ENCODE data around the gene SIAH1. TPM values are rescaled to one million over a fixed set of nuclear protein-coding genes. Genes with fewer than 3 reads are reported as not detected.

The SIAH1 gene
- total and polyA plus RNA-seq, 10 of the 15 experiments (the other 5 are each of a cell fraction or from before 2014, with no cell fraction given) = 5.1 to 21.1 (median 13.9) TPM

DNA sequence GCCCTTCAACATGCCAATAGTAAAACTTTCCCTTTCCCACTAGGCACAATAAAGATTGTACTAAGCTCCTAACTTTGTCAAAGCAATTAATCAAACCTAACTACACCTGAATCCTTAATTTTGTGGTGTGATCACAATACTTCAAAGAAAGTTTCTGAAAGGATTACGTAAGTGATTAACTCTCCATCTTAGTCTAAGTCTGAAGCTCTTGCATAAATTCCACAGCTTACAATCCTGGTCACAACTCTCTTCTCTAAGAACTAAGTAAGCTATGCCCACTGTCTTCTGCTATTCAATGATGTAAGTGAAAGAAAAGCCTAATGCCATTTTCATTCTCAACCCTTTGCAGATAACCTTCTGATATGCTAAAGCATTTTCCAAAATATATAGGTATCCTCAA lies 15.4 kb downstream of the SIAH1 start:
- RAD21 ChIA-PET (ENCODE audit: unreplicated experiment) = interaction anchor here (1.0 to 1.7 kb wide), 7 partner anchors 10 to 260 kb away, joined by 3 to 9 read pairs (median 3); no protein-coding TSS in a partner anchor
- no peak overlapping the region for H3K4me3 ChIP-seq
- WGBS (ENCODE audit: insufficient coverage, insufficient replicate concordance, low lambda C conversion rate, missing lambda C conversion rate) = 100% methylated on average over 1 of the region's 1 CpG
- H3K27ac ChIP-seq (ENCODE audit: control insufficient read depth, insufficient read depth) = no peak overlapping the region
- intact Hi-C loops (cut with micrococcal nuclease; ENCODE audit: unreplicated experiment) = loop anchor here (5.0 kb wide), 2 partner anchors 88 to 168 kb away; no protein-coding TSS in a partner anchor
- in situ Hi-C loops (cut with MboI) = no loop called here
- no peak for ATAC-seq
- POLR2A ChIA-PET = interaction anchor here (0.8 to 1.8 kb wide), 2 partner anchors 11 to 14 kb away, joined by 3 to 8 read pairs; no protein-coding TSS in a partner anchor
- H3K27me3 ChIP-seq (replicated peaks in 1 of 2; ENCODE audit: control insufficient read depth in 2 of 2, insufficient read depth in 2 of 2, low read length in 1 of 2) = no peaks in the 10 kb centered on the region
- no peaks in the 10 kb centered on the region for H4K20me1 ChIP-seq (ENCODE audit: control insufficient read depth, insufficient read depth)
- H2AFZ ChIP-seq (ENCODE audit: control insufficient read depth, low read depth, low read length) = no peak overlapping the region
- peaks cover 84% of the 10 kb centered on the region for H3K79me2 ChIP-seq (ENCODE audit: control insufficient read depth, insufficient read depth, low read length)
- BruUV-seq (replicated peaks) = no TSS peak
- CTCF ChIA-PET = interaction anchor here (0.9 to 3.8 kb wide), 9 partner anchors 9 to 261 kb away, joined by 3 to 14 read pairs (median 4); no protein-coding TSS in a partner anchor
- H3K9me3 ChIP-seq (replicated peaks; ENCODE audit: control insufficient read depth, insufficient read depth, low read length) = no peaks in the 10 kb centered on the region
- TF ChIP-seq IKZF2 (IDR thresholded peaks at IDR 0.05) = no peak
- H3K4me1 ChIP-seq (ENCODE audit: control insufficient read depth, insufficient read depth, low read length) = peaks cover 12% of the 10 kb centered on the region
- H3K36me3 ChIP-seq (ENCODE audit: control insufficient read depth in 2 of 2, insufficient read depth in 2 of 2, low read length in 1 of 2) = no peaks in the 10 kb centered on the region
- no peak overlapping the region for H3K4me2 ChIP-seq (ENCODE audit: control insufficient read depth, insufficient read depth)
- FAIRE-seq = no peak
- SMC1A ChIA-PET (ENCODE audit: uncharacterized antibody, unreplicated experiment) = interaction anchor here (0.9 to 7.5 kb wide), 6 partner anchors 9 to 253 kb away, joined by 3 to 112 read pairs (median 4); partner anchors contain the start of gene SIAH1
- no peak overlapping the region for H3K9ac ChIP-seq (ENCODE audit: control insufficient read depth, insufficient read depth, low read length)
- DNase-seq (ENCODE audit: low read depth, low spot score) = no peak

DNA sequence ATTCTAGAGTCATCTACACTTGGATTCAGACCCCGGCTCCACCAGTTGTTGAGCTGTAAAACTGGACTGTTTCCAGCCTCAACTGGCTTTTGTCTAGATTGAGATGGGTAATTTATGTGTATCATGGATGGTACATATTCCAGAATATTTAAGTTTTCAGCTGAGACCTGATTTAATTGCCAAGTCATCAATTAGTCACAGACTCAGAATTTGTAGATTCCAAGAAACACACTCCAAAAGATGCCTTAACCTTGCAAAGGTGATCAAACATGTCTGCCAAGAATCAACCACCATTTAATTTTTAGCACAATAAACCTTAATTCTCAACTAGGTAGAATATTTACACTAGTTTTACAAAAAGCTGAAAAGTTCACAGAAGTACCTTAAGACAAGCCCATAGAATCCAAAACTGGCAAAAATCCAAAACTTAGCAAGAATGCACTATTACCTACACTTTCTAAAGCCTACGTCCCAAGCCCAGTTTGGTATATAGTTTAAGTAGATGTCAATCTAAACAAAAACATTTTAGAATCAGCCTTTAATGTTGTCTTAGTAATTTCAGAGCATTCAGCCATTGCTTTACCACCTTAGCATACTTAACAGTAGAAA lies 17.7 kb downstream of the SIAH1 start:
- POLR2A ChIA-PET = interaction anchor here (0.7 to 2.6 kb wide), 5 partner anchors 10 to 64 kb away, joined by 4 to 9 read pairs (median 6); partner anchors contain the start of gene SIAH1
- RAD21 ChIA-PET (ENCODE audit: unreplicated experiment) = interaction anchor here (0.9 to 4.5 kb wide), 4 partner anchors 12 to 90 kb away, joined by 4 to 30 read pairs (median 15); partner anchors contain the start of gene SIAH1
- DNase-seq (ENCODE audit: low read depth, low spot score) (no peak), FAIRE-seq (no peak), ATAC-seq (no peak)
- Histone ChIP-seq H3K9me3 (replicated peaks; ENCODE audit: control insufficient read depth, insufficient read depth, low read length) (no peaks in the 10 kb centered on the region), H3K79me2 (ENCODE audit: control insufficient read depth, insufficient read depth, low read length) (peaks cover 82% of the 10 kb centered on the region), H3K27ac (ENCODE audit: control insufficient read depth, insufficient read depth) (peak overlapping the region; percentile 90), H3K4me3 (no peak overlapping the region), H3K27me3 (replicated peaks in 1 of 2; ENCODE audit: control insufficient read depth in 2 of 2, insufficient read depth in 2 of 2, low read length in 1 of 2) (no peaks in the 10 kb centered on the region), H3K4me2 (ENCODE audit: control insufficient read depth, insufficient read depth) (peak overlapping the region; percentile 30; the same call in 1 of the 2 replicates), H4K20me1 (ENCODE audit: control insufficient read depth, insufficient read depth) (no peaks in the 10 kb centered on the region), H3K9ac (ENCODE audit: control insufficient read depth, insufficient read depth, low read length) (peak overlapping the region; percentile 69; the same call in 1 of the 2 replicates), H3K4me1 (ENCODE audit: control insufficient read depth, insufficient read depth, low read length) (peaks cover 12% of the 10 kb centered on the region), H3K36me3 (ENCODE audit: control insufficient read depth in 2 of 2, insufficient read depth in 2 of 2, low read length in 1 of 2) (no peaks in the 10 kb centered on the region), H2AFZ (ENCODE audit: control insufficient read depth, low read depth, low read length) (no peak overlapping the region)
- 87% methylated on average over 2 of the region's 2 CpGs for WGBS (ENCODE audit: insufficient coverage, insufficient replicate concordance, low lambda C conversion rate, missing lambda C conversion rate)
- BruUV-seq (replicated peaks) = no TSS peak
- CTCF ChIA-PET = interaction anchor here (0.9 to 3.8 kb wide), 9 partner anchors 8 to 256 kb away, joined by 3 to 14 read pairs (median 4); no protein-coding TSS in a partner anchor
- intact Hi-C loops (cut with micrococcal nuclease; ENCODE audit: unreplicated experiment) (loop anchor here (2.0 to 5.0 kb wide), 3 partner anchors 17 to 170 kb away; partner anchors contain the start of gene SIAH1), in situ Hi-C loops (cut with MboI) (no loop called here)
- SMC1A ChIA-PET (ENCODE audit: uncharacterized antibody, unreplicated experiment) = interaction anchor here (1.1 to 7.5 kb wide), 8 partner anchors 12 to 263 kb away, joined by 3 to 112 read pairs (median 5); partner anchors contain the start of gene SIAH1
- TF ChIP-seq NR2F1 (conservative IDR thresholded peaks at IDR 0.05) (no peak), SMARCA5 (IDR thresholded peaks at IDR 0.05) (no peak), NFIC (IDR thresholded peaks at IDR 0.05; ENCODE audit: low read depth, low read length) (no peak), LARP7 (IDR thresholded peaks at IDR 0.05) (no peak), RELA (IDR thresholded peaks at IDR 0.05; ENCODE audit: borderline replicate concordance, partially characterized antibody) (no peak), RAD51 (IDR thresholded peaks at IDR 0.05) (no peak)
- TF ChIP-seq, protein P1, sequence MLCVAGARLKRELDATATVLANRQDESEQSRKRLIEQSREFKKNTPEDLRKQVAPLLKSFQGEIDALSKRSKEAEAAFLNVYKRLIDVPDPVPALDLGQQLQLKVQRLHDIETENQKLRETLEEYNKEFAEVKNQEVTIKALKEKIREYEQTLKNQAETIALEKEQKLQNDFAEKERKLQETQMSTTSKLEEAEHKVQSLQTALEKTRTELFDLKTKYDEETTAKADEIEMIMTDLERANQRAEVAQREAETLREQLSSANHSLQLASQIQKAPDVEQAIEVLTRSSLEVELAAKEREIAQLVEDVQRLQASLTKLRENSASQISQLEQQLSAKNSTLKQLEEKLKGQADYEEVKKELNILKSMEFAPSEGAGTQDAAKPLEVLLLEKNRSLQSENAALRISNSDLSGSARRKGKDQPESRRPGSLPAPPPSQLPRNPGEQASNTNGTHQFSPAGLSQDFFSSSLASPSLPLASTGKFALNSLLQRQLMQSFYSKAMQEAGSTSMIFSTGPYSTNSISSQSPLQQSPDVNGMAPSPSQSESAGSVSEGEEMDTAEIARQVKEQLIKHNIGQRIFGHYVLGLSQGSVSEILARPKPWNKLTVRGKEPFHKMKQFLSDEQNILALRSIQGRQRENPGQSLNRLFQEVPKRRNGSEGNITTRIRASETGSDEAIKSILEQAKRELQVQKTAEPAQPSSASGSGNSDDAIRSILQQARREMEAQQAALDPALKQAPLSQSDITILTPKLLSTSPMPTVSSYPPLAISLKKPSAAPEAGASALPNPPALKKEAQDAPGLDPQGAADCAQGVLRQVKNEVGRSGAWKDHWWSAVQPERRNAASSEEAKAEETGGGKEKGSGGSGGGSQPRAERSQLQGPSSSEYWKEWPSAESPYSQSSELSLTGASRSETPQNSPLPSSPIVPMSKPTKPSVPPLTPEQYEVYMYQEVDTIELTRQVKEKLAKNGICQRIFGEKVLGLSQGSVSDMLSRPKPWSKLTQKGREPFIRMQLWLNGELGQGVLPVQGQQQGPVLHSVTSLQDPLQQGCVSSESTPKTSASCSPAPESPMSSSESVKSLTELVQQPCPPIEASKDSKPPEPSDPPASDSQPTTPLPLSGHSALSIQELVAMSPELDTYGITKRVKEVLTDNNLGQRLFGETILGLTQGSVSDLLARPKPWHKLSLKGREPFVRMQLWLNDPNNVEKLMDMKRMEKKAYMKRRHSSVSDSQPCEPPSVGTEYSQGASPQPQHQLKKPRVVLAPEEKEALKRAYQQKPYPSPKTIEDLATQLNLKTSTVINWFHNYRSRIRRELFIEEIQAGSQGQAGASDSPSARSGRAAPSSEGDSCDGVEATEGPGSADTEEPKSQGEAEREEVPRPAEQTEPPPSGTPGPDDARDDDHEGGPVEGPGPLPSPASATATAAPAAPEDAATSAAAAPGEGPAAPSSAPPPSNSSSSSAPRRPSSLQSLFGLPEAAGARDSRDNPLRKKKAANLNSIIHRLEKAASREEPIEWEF (IDR thresholded peaks at IDR 0.05; ENCODE audit: insufficient replicate concordance, low read depth, low read length) = no peak
- TF ChIP-seq, protein P2, sequence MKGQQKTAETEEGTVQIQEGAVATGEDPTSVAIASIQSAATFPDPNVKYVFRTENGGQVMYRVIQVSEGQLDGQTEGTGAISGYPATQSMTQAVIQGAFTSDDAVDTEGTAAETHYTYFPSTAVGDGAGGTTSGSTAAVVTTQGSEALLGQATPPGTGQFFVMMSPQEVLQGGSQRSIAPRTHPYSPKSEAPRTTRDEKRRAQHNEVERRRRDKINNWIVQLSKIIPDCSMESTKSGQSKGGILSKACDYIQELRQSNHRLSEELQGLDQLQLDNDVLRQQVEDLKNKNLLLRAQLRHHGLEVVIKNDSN (IDR thresholded peaks at IDR 0.05; ENCODE audit: borderline replicate concordance, extremely low read length, insufficient read depth, low read depth, low read length) = no peak

Measured in GM12878 (cell line).